ENCODE measurements around the gene MEI1.

The MEI1 gene

DNA sequence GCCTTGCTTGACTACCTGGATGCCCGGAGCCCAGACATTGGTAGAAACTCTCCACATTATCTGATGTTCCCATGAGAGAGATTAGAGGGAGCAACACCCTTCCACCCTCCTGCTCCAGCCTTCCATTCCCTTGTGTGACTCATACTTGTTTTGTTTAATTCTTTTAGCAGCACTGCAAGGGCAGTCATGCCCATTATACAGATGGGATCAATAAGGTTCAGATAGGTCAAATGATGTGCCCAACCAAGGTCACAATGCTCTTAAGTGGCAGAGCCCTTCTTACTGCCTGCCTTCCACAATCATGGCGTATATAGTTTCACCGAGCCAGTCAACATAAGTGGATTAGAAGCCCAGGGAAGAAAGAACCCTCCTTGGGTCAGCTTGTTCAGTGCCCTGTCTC, 94.6 kb downstream of the MEI1 start:
- Histone ChIP-seq H3K27ac (ENCODE audit: low read length) (no peak overlapping the region), H3K4me1 (ENCODE audit: control insufficient read depth, insufficient read depth, low read length) (no peaks in the 10 kb centered on the region), H3K36me3 (ENCODE audit: control insufficient read depth in 2 of 2, insufficient read depth in 2 of 2, low read length in 2 of 2) (no peaks in the 10 kb centered on the region), H3K9ac (ENCODE audit: low read length in 2 of 2) (no peak overlapping the region), H3K4me3 (ENCODE audit: low read length in 2 of 2) (no peak overlapping the region), H3K9me3 (ENCODE audit: control insufficient read depth in 2 of 2, low read length in 2 of 2) (no peaks in the 10 kb centered on the region), H3K27me3 (ENCODE audit: control insufficient read depth in 1 of 2, insufficient read depth in 2 of 2, low read length in 2 of 2) (peaks cover 0 to 4% of the 10 kb centered on the region in 2 donors)

DNA sequence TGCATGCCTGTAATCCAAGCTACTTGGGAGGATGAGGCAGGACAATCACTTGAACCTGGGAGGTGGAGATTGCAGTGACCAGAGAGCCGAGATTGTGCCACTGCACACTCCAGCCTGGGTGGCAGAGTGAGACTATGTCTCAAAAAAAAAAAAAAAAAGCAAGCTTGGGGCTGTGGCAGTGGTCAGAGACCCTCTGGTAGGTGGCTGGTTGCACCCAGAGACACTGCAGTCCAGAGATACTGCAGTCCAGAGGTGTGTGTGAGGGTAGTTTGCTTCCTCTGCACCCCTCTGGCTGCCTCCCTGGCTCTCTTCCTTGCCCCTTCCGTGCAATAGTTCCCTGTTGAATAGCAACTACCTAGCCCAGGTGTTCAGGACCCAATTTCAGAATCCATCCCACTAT, 99.4 kb downstream of the MEI1 start:
- no peaks in the 10 kb centered on the region for H3K27me3 ChIP-seq (ENCODE audit: control insufficient read depth in 1 of 2, insufficient read depth in 2 of 2, low read length in 2 of 2)
- peak overlapping the region; percentile 97 for H3K27ac ChIP-seq (ENCODE audit: low read length)
- H3K9me3 ChIP-seq (ENCODE audit: control insufficient read depth in 2 of 2, low read length in 2 of 2) = no peaks in the 10 kb centered on the region
- no peak overlapping the region for H3K4me3 ChIP-seq (ENCODE audit: low read length in 2 of 2)
- H3K4me1 ChIP-seq (ENCODE audit: control insufficient read depth, insufficient read depth, low read length) = peaks cover 19% of the 10 kb centered on the region
- H3K36me3 ChIP-seq (ENCODE audit: control insufficient read depth in 2 of 2, insufficient read depth in 2 of 2, low read length in 2 of 2) = no peaks in the 10 kb centered on the region
- no peak overlapping the region for H3K9ac ChIP-seq (ENCODE audit: low read length in 2 of 2)

DNA sequence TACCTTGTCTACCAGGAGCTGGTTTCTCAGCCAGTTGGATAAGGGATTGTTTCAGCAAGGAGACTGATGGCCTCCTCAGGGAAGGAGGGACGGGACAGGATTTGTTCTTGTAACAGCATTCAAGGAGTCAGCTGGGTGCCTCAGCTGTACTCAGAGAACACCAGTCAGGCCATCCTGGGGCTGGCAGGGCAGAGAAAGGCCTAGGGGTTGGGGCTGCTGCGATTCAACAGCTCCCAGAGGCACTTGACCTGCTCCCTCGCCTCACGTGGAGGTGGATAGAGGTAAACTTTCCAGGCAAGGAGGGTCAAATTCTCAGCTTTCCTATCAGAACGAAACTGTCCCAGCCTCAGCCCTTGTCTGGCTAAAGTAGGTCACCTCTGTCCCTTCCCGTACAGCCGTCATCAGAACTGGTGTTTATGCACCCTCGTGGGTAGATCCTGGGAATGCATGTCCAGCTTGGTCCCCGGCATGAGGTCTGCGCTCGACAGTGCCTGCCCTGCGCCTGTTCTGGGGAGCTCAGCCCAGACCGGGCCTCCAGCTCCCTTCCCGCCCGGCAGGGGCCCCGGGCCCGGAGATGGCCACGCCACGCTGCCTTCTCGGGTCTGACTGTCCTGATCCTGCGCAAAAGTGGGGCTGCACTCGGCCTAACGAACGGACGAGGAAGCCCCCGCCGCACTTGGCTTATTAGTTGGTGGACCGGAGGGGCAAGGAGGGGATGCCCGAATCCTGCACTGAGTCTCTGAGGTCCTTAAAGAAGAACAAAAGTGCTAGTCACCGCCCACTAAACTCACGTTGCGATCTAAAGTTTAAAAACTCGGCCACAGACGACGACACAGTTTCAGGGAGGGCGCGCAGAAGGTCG, 100.4 kb downstream of the MEI1 start:
- Histone ChIP-seq H3K9me3 (ENCODE audit: control insufficient read depth in 2 of 2, low read length in 2 of 2) (no peaks in the 10 kb centered on the region), H3K36me3 (ENCODE audit: control insufficient read depth in 2 of 2, insufficient read depth in 2 of 2, low read length in 2 of 2) (no peaks in the 10 kb centered on the region)

GRCh38 chr22:41800348-41801146, 101.2 kb downstream of the MEI1 start, which contains the start of gene CCDC134:
Gene CCDC134 (plus strand): TSS chr22:41800679. CDS start chr22:41808891, 8,212 bp downstream.
- peaks cover 19% of the 10 kb centered on the region for H3K4me1 ChIP-seq (ENCODE audit: control insufficient read depth, insufficient read depth, low read length)
- no peaks in the 10 kb centered on the region for H3K9me3 ChIP-seq (ENCODE audit: control insufficient read depth in 2 of 2, low read length in 2 of 2)
- peak within 1 kb of the TSS; percentile 97 for H3K27ac ChIP-seq (ENCODE audit: low read length)
- no peaks in the 10 kb centered on the region for H3K36me3 ChIP-seq (ENCODE audit: control insufficient read depth in 2 of 2, insufficient read depth in 2 of 2, low read length in 2 of 2)
- no peaks in the 10 kb centered on the region for H3K27me3 ChIP-seq (ENCODE audit: control insufficient read depth in 1 of 2, insufficient read depth in 2 of 2, low read length in 2 of 2)
- H3K9ac ChIP-seq (ENCODE audit: low read length in 2 of 2) = peak within 1 kb of the TSS; percentile 85 to 89
- H3K4me3 ChIP-seq (ENCODE audit: low read length in 2 of 2) = peak within 1 kb of the TSS; percentile 95 to 99

More for the DNA sequence above, 100.4 kb downstream of the MEI1 start:
- peak overlapping the region; percentile 97 for H3K27ac ChIP-seq (ENCODE audit: low read length)
- peak overlapping the region; percentile 95 to 99 for H3K4me3 ChIP-seq (ENCODE audit: low read length in 2 of 2)
- peak overlapping the region; percentile 85 to 89 for H3K9ac ChIP-seq (ENCODE audit: low read length in 2 of 2)
- no peaks in the 10 kb centered on the region for H3K27me3 ChIP-seq (ENCODE audit: control insufficient read depth in 1 of 2, insufficient read depth in 2 of 2, low read length in 2 of 2)
- peaks cover 19% of the 10 kb centered on the region for H3K4me1 ChIP-seq (ENCODE audit: control insufficient read depth, insufficient read depth, low read length)

DNA sequence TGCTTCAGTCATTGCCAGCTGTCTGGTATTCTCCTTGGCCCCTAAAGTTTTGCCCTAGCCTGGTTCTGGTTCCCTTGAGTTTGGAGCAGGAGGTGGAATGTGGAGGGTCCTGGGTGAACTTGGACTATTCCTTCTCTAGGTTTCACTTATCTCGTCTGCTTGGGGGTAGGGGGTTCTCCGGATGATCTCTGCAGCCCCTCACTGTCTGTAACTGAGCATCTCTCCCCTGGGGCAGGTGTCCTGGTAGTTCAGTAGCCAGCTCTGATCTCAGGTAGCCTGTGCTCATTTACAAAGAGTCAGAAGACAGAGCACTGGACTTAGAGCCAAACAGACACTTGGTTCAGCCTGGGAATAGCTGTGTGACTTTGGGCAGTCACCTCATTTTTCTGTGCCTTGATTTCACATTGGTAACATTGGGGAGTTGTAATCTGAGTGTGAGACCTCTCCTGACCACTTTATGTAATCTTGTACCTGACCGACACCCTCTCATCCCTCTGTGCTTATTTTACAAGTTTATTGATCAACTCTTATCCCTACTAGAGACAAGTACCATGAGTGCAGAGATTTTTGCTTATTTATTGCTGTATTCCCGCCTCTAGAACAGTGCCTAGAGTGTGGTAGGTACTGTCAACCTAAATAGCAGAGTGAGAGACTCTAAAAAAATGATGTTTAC, 102.0 kb downstream of the MEI1 start:
- Histone ChIP-seq H3K4me1 (ENCODE audit: control insufficient read depth, insufficient read depth, low read length) (peaks cover 19% of the 10 kb centered on the region), H3K9me3 (ENCODE audit: control insufficient read depth in 2 of 2, low read length in 2 of 2) (no peaks in the 10 kb centered on the region), H3K9ac (ENCODE audit: low read length in 2 of 2) (peak overlapping the region; percentile 85 to 87), H3K4me3 (ENCODE audit: low read length in 2 of 2) (peak overlapping the region; percentile 95 to 99), H3K36me3 (ENCODE audit: control insufficient read depth in 2 of 2, insufficient read depth in 2 of 2, low read length in 2 of 2) (no peaks in the 10 kb centered on the region), H3K27ac (ENCODE audit: low read length) (peak overlapping the region; percentile 97), H3K27me3 (ENCODE audit: control insufficient read depth in 1 of 2, insufficient read depth in 2 of 2, low read length in 2 of 2) (no peaks in the 10 kb centered on the region)

GRCh38 chr22:41801886-41802285, 102.6 kb downstream of the MEI1 start:
- Histone ChIP-seq H3K9ac (ENCODE audit: low read length in 2 of 2) (peak overlapping the region in 1 of 2 donors; percentile 85), H3K4me3 (ENCODE audit: low read length in 2 of 2) (peak overlapping the region in 1 of 2 donors; percentile 95), H3K27ac (ENCODE audit: low read length) (no peak overlapping the region), H3K9me3 (ENCODE audit: control insufficient read depth in 2 of 2, low read length in 2 of 2) (no peaks in the 10 kb centered on the region), H3K36me3 (ENCODE audit: control insufficient read depth in 2 of 2, insufficient read depth in 2 of 2, low read length in 2 of 2) (no peaks in the 10 kb centered on the region), H3K4me1 (ENCODE audit: control insufficient read depth, insufficient read depth, low read length) (peaks cover 19% of the 10 kb centered on the region), H3K27me3 (ENCODE audit: control insufficient read depth in 1 of 2, insufficient read depth in 2 of 2, low read length in 2 of 2) (no peaks in the 10 kb centered on the region)

GRCh38 chr22:41805639-41806038, 106.3 kb downstream of the MEI1 start:
- Histone ChIP-seq H3K27me3 (ENCODE audit: control insufficient read depth in 1 of 2, insufficient read depth in 2 of 2, low read length in 2 of 2) (no peaks in the 10 kb centered on the region), H3K36me3 (ENCODE audit: control insufficient read depth in 2 of 2, insufficient read depth in 2 of 2, low read length in 2 of 2) (peaks cover 0 to 12% of the 10 kb centered on the region in 2 donors), H3K27ac (ENCODE audit: low read length) (no peak overlapping the region), H3K9ac (ENCODE audit: low read length in 2 of 2) (no peak overlapping the region), H3K9me3 (ENCODE audit: control insufficient read depth in 2 of 2, low read length in 2 of 2) (no peaks in the 10 kb centered on the region), H3K4me3 (ENCODE audit: low read length in 2 of 2) (no peak overlapping the region), H3K4me1 (ENCODE audit: control insufficient read depth, insufficient read depth, low read length) (peaks cover 7% of the 10 kb centered on the region)

DNA sequence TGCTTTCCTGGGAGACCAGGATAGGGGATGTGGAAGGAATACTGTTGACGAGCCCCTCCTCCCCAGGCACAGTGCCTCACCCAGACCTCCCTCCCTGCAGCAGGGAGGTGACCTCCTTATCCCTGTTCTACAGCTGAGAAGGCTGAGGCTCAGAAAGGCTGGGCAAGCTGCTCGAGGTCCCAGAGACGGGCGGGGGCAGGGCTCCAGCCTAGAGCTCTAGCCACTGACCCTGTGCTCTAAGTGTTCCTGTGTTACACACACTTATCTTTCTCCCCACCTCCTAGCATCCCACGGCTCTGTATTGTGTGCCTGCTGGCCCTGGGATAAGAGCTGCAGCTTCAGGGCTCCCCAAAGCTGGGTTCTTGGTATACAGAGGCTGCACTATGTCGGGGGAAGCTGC, 109.1 kb downstream of the MEI1 start:
- Histone ChIP-seq H3K9me3 (ENCODE audit: control insufficient read depth in 2 of 2, low read length in 2 of 2) (no peaks in the 10 kb centered on the region), H3K27me3 (ENCODE audit: control insufficient read depth in 1 of 2, insufficient read depth in 2 of 2, low read length in 2 of 2) (no peaks in the 10 kb centered on the region), H3K36me3 (ENCODE audit: control insufficient read depth in 2 of 2, insufficient read depth in 2 of 2, low read length in 2 of 2) (peaks cover 0 to 16% of the 10 kb centered on the region in 2 donors)

GRCh38 chr22:41810022-41810421, 110.7 kb downstream of the MEI1 start:
- H3K9ac ChIP-seq (ENCODE audit: low read length in 2 of 2) = no peak overlapping the region
- H3K27ac ChIP-seq (ENCODE audit: low read length) = no peak overlapping the region
- H3K27me3 ChIP-seq (ENCODE audit: control insufficient read depth in 1 of 2, insufficient read depth in 2 of 2, low read length in 2 of 2) = no peaks in the 10 kb centered on the region

More for the DNA sequence above, 109.1 kb downstream of the MEI1 start:
- H3K9ac ChIP-seq (ENCODE audit: low read length in 2 of 2) = no peak overlapping the region
- no peaks in the 10 kb centered on the region for H3K4me1 ChIP-seq (ENCODE audit: control insufficient read depth, insufficient read depth, low read length)
- no peak overlapping the region for H3K4me3 ChIP-seq (ENCODE audit: low read length in 2 of 2)
- no peak overlapping the region for H3K27ac ChIP-seq (ENCODE audit: low read length)

DNA sequence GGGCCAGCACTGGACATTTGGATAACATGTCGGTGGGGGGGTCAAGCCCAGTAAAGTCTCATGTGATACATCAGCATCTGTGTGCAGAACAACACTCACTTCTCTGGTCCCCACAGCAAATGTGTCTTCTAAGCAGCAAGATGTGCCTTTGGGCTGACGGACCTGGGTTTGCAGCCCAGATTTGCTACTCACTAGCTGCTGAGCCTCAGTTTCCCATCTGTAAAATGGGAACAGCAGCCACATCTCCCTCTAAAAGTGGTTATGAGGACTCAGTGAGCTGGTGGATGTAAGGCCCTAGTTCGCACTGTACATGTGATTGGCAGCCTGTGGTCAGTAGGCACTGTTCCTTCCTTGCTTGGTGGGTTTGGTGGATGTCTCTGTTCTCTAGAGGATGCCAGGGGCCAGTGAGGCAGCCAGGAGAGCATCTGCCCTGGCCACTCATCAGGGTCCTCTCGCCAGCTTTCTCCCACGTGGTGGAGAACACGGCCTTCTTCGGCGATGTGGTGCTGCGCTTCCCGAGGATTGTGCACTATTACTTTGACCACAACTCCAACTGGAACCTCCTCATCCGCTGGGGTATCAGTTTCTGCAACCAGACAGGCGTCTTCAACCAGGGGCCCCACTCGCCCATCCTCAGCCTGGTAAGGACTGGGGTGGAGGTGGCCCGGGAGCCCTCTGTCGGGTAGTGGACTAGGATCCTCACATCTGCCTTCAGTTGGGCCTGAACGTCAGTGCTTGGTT, 113.7 kb downstream of the MEI1 start:
- Histone ChIP-seq H3K9ac (ENCODE audit: low read length in 2 of 2) (no peak overlapping the region), H3K36me3 (ENCODE audit: control insufficient read depth in 2 of 2, insufficient read depth in 2 of 2, low read length in 2 of 2) (peaks cover 4 to 29% of the 10 kb centered on the region in 2 donors), H3K4me3 (ENCODE audit: low read length in 2 of 2) (no peak overlapping the region), H3K4me1 (ENCODE audit: control insufficient read depth, insufficient read depth, low read length) (no peaks in the 10 kb centered on the region), H3K27me3 (ENCODE audit: control insufficient read depth in 1 of 2, insufficient read depth in 2 of 2, low read length in 2 of 2) (no peaks in the 10 kb centered on the region), H3K27ac (ENCODE audit: low read length) (no peak overlapping the region), H3K9me3 (ENCODE audit: control insufficient read depth in 2 of 2, low read length in 2 of 2) (no peaks in the 10 kb centered on the region)

More at GRCh38 chr22:41810022-41810421, 110.7 kb downstream of the MEI1 start:
- Histone ChIP-seq H3K9me3 (ENCODE audit: control insufficient read depth in 2 of 2, low read length in 2 of 2) (no peaks in the 10 kb centered on the region), H3K4me1 (ENCODE audit: control insufficient read depth, insufficient read depth, low read length) (no peaks in the 10 kb centered on the region), H3K36me3 (ENCODE audit: control insufficient read depth in 2 of 2, insufficient read depth in 2 of 2, low read length in 2 of 2) (peaks cover 0 to 23% of the 10 kb centered on the region in 2 donors), H3K4me3 (ENCODE audit: low read length in 2 of 2) (no peak overlapping the region)

All from stomach smooth muscle (tissue), 2 donors.